Measurements from ENCODE around the gene CABP7. TPM values are rescaled to one million over a fixed set of nuclear protein-coding genes. Genes with fewer than 3 reads are reported as not detected.
"Not testable (repeated sequence)": the region's sequence is repeated elsewhere in the genome, so short reads cannot be mapped to it uniquely, and the experiment has no call there.

Gene CABP7
- total and polyA plus RNA-seq, 2 experiments from 2014 or later, result 0.16 TPM; not detected in 1

DNA sequence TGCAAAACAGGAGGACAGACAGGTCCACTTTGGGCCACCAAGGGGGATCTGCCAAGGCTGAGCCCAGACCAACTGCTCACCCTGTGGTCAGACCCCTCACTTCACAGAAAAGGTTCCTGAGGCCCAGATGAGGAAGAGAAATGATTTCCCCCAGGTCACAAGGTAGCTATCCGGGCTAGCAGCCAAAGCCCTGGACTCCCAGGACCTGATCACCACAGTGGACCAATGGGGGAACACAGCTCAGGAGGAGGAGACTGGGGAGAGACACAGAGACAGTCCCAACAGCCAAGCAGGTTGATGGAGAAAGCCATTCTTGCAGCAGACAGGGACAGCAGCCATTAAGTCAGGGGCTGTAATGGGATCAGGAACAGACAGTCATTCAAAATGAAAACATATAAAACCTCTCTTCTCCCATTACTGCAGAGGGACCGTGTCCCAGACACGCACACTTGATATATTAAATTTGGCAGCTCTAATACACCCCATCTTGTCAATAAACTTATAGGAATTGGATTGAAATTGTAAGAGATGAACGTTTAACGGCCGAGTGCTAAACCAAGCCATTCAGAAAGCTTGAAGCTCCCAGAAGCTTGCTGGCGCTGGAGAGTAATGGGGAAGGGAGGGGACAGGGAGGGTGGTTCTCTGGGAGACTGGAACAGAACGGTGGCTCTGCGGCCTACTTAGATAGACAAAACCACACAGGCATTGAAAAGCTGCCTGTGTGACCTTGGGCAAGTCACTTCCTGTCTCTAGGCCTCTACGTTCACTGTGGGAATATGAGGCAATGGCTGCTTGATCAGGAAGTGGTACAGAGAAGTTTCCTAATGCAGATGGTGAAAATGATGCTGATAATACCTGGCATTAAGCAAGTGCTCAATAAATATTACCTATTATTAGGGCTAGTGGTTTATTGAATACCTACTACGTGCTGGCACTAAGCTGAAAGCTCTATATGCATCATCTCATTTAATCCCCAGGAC, 31.0 kb downstream of the CABP7 start:
- Histone ChIP-seq H3K4me2 (no peak overlapping the region), H3K27me3 (no peaks in the 10 kb centered on the region), H3K9me2 (replicated peaks; ENCODE audit: insufficient read depth) (no peaks in the 10 kb centered on the region), H3K4me3 (no peak overlapping the region), H3K36me3 (replicated peaks; ENCODE audit: insufficient read depth, low read depth) (no peaks in the 10 kb centered on the region), H3K27ac (no peak overlapping the region), H3K9me3 (ENCODE audit: low read depth) (no peaks in the 10 kb centered on the region), H3K4me1 (ENCODE audit: insufficient read depth) (no peaks in the 10 kb centered on the region), H3K79me2 (no peaks in the 10 kb centered on the region), H2AFZ (no peak overlapping the region), H4K20me1 (ENCODE audit: insufficient read depth, poor library complexity, severe bottlenecking) (no peaks in the 10 kb centered on the region)
- 92% methylated on average over 11 of the region's 11 CpGs for WGBS (ENCODE audit: low lambda C conversion rate, missing lambda C conversion rate)
- TF ChIP-seq EZH2 (IDR thresholded peaks at IDR 0.05; ENCODE audit: borderline replicate concordance), result no peak
- no peak for TF ChIP-seq CTCF (IDR thresholded peaks at IDR 0.05; ENCODE audit: poor library complexity)
- no peak for TF ChIP-seq EZH2phosphoT487 (IDR thresholded peaks at IDR 0.05; ENCODE audit: low read depth, severe bottlenecking, unreplicated experiment)
- no peak for DNase-seq (ENCODE audit: low spot score)

GRCh38 chr22:29751669-29752068, 31.9 kb downstream of the CABP7 start:
- Histone ChIP-seq H3K4me1 (ENCODE audit: insufficient read depth) (no peaks in the 10 kb centered on the region), H3K79me2 (no peaks in the 10 kb centered on the region), H3K4me2 (no peak overlapping the region), H4K20me1 (ENCODE audit: insufficient read depth, poor library complexity, severe bottlenecking) (no peaks in the 10 kb centered on the region), H3K9me2 (replicated peaks; ENCODE audit: insufficient read depth) (no peaks in the 10 kb centered on the region), H2AFZ (no peak overlapping the region), H3K27ac (no peak overlapping the region), H3K9me3 (ENCODE audit: low read depth) (no peaks in the 10 kb centered on the region), H3K27me3 (no peaks in the 10 kb centered on the region), H3K36me3 (replicated peaks; ENCODE audit: insufficient read depth, low read depth) (no peaks in the 10 kb centered on the region), H3K4me3 (no peak overlapping the region)
- DNase-seq (ENCODE audit: low spot score), result no peak
- 91% methylated on average over 2 of the region's 2 CpGs for WGBS (ENCODE audit: low lambda C conversion rate, missing lambda C conversion rate)
- TF ChIP-seq EZH2phosphoT487 (IDR thresholded peaks at IDR 0.05; ENCODE audit: low read depth, severe bottlenecking, unreplicated experiment), result no peak
- no peak for TF ChIP-seq EZH2 (IDR thresholded peaks at IDR 0.05; ENCODE audit: borderline replicate concordance)

DNA sequence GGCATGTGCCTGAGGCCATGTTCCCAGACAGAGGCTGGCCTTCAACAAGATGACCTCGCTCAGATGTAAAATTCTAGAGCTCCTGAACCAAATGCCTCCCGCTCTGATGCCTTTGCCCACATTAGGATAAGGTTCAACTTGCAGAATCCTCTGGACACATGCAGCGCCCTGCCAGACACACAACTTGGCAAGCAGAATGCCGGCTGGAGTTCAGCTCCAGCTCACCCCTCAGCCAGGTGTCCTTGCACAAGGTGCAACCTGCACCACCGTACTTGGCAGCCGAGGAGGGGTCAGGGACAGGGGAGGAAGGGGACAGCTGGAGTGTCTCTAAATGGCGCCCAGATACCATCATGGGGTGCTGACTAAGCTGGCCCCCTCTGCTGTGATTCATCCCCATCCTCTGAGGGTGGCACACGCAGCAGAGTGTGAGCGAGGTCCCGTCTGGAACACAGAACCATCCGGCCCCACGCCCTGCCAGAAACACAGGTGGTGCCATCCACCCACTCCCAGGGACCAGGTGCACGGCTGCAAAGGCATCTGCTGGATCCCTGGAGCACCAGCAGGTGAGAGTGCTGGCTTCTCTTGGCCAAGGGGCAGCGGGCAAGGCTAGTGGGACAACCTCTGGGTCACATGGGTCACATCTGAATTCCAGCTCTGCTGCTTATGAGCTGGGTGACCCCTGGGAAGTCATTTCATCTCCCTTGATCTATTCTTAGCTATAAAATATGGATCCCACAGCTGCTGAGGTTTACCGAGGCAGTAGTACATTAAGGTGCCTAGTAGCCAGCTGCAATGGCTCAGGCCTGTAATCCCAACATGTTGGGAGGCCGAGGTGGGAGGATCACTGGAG, 34.2 kb downstream of the CABP7 start:
- Histone ChIP-seq H2AFZ (no peak overlapping the region), H3K9me3 (ENCODE audit: low read depth) (no peaks in the 10 kb centered on the region), H3K36me3 (replicated peaks; ENCODE audit: insufficient read depth, low read depth) (no peaks in the 10 kb centered on the region), H3K9me2 (replicated peaks; ENCODE audit: insufficient read depth) (no peaks in the 10 kb centered on the region), H3K27ac (no peak overlapping the region), H3K79me2 (no peaks in the 10 kb centered on the region), H3K27me3 (no peaks in the 10 kb centered on the region), H3K4me1 (ENCODE audit: insufficient read depth) (no peaks in the 10 kb centered on the region), H4K20me1 (ENCODE audit: insufficient read depth, poor library complexity, severe bottlenecking) (no peaks in the 10 kb centered on the region), H3K4me2 (no peak overlapping the region), H3K4me3 (no peak overlapping the region)
- no peak for DNase-seq (ENCODE audit: low spot score)
- TF ChIP-seq CTCF (IDR thresholded peaks at IDR 0.05; ENCODE audit: poor library complexity) (no peak), EZH2phosphoT487 (IDR thresholded peaks at IDR 0.05; ENCODE audit: low read depth, severe bottlenecking, unreplicated experiment) (no peak), EZH2 (IDR thresholded peaks at IDR 0.05; ENCODE audit: borderline replicate concordance) (no peak)
- 90% methylated on average over 16 of the region's 16 CpGs for WGBS (ENCODE audit: low lambda C conversion rate, missing lambda C conversion rate)

- H3K9me3 ChIP-seq (ENCODE audit: low read depth); H3K9me2 ChIP-seq (replicated peaks; ENCODE audit: insufficient read depth); H3K79me2 ChIP-seq; H3K4me3 ChIP-seq; H3K27me3 ChIP-seq; H3K27ac ChIP-seq; H2AFZ ChIP-seq; H3K36me3 ChIP-seq (replicated peaks; ENCODE audit: insufficient read depth, low read depth); DNase-seq (ENCODE audit: low spot score); H3K4me1 ChIP-seq (ENCODE audit: insufficient read depth); H4K20me1 ChIP-seq (ENCODE audit: insufficient read depth, poor library complexity, severe bottlenecking); H3K4me2 ChIP-seq: not testable (repeated sequence)
- 89% methylated on average over 11 of the region's 11 CpGs for WGBS (ENCODE audit: low lambda C conversion rate, missing lambda C conversion rate)
These were observed 35.0 kb downstream of the CABP7 start for GRCh38 chr22:29754658-29755395.
